ENCODE data around the gene TMEM186.

Gene TMEM186

GRCh38 chr16:8831450-8831849, 34.0 kb upstream of the TMEM186 start:
- Histone ChIP-seq H3K4me3 (ENCODE audit: low read length) (no peak overlapping the region), H3K9me3 (ENCODE audit: control insufficient read depth, insufficient read depth, low read length) (no peaks in the 10 kb centered on the region), H3K4me1 (ENCODE audit: control insufficient read depth, insufficient read depth, low read length) (peaks cover 7% of the 10 kb centered on the region), H3K27ac (ENCODE audit: low read length) (peak overlapping the region; percentile 60), H3K36me3 (ENCODE audit: control insufficient read depth, insufficient read depth, low read length) (no peaks in the 10 kb centered on the region), H3K27me3 (ENCODE audit: control insufficient read depth, insufficient read depth, low read length) (no peaks in the 10 kb centered on the region)
- no CpG with 5 or more reads among the region's 9 CpGs for WGBS (ENCODE audit: insufficient coverage, insufficient read length)
- DNase-seq (ENCODE audit: low read depth, low spot score) = no peak

DNA sequence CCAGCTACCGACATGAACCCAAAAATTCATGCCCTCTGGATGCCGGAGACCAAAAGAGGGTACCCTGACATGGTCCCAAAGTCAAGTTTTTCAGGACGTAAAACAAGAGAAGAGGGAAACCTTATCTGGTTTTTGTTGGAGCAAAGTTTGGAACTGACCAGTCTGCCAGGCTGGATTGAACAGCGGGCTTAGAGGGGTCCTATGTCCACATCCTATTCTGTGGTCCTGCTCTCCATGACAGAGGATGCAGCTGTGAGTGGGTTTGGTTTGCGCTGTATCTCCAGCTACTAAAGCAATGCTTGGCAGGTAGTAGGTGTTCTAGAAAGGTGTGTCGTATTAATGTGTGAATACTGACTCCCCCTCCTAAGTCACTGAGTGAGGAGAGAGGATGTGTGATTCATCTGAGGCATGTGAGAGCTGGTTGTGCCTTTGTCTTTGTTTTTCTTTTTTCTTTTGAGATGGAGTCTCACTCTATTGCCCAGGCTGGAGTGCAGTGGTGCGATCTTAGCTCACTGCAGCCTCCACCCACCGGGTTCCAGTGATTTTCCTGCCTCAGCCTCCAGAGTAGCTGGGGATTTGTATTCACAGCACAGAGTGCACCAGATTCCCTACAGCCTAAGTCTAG, 31.2 kb upstream of the TMEM186 start:
- H3K9me3 ChIP-seq (ENCODE audit: control insufficient read depth, insufficient read depth, low read length) = no peaks in the 10 kb centered on the region
- no peaks in the 10 kb centered on the region for H3K27me3 ChIP-seq (ENCODE audit: control insufficient read depth, insufficient read depth, low read length)
- H3K27ac ChIP-seq (ENCODE audit: low read length) = no peak overlapping the region
- no CpG with 5 or more reads among the region's 8 CpGs for whole genome bisulfite sequencing (ENCODE audit: insufficient coverage, insufficient read length)
- H3K36me3 ChIP-seq (ENCODE audit: control insufficient read depth, insufficient read depth, low read length) = no peaks in the 10 kb centered on the region
- H3K4me3 ChIP-seq (ENCODE audit: low read length) = no peak overlapping the region
- DNase-seq (ENCODE audit: low read depth, low spot score) = no peak
- H3K4me1 ChIP-seq (ENCODE audit: control insufficient read depth, insufficient read depth, low read length) = peaks cover 7% of the 10 kb centered on the region

DNA sequence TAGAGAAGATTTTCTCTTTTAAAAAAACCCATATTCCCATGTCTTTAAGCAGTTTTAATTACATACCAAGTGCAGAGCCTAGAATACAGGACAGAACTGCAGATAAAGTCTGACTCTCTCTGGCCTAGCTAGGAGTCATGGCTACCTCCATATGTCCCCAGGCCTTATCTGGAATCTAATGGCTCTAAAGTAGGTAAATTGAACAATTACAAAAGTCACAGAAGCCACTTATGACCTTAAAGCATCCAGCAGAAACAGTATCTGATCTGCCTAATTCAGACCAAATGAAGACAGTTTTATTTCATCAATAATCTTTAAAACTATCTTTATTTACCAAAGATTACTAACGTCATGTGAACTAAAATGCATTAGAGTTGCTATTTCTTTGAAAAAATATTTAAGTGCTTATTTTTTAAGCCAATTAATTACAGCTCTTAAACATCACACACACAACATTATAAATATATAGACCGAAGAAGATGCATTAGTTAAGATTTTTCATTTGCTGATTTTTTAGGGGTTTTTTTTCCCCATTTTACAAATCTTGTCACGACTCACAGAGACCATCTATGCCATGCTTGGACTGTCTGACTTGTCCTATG, 28.9 kb upstream of the TMEM186 start:
- H3K36me3 ChIP-seq (ENCODE audit: control insufficient read depth, insufficient read depth, low read length) = no peaks in the 10 kb centered on the region
- H3K27ac ChIP-seq (ENCODE audit: low read length) = no peak overlapping the region

GRCh38 chr16:8822403-8822802, 25.0 kb upstream of the TMEM186 start:
- Histone ChIP-seq H3K4me1 (ENCODE audit: control insufficient read depth, insufficient read depth, low read length) (no peaks in the 10 kb centered on the region), H3K4me3 (ENCODE audit: low read length) (no peak overlapping the region), H3K27ac (ENCODE audit: low read length) (no peak overlapping the region), H3K27me3 (ENCODE audit: control insufficient read depth, insufficient read depth, low read length) (no peaks in the 10 kb centered on the region), H3K9me3 (ENCODE audit: control insufficient read depth, insufficient read depth, low read length) (no peaks in the 10 kb centered on the region), H3K36me3 (ENCODE audit: control insufficient read depth, insufficient read depth, low read length) (peaks cover 5% of the 10 kb centered on the region; the same call in 1 of the 2 replicates)
- no CpG with 5 or more reads among the region's 3 CpGs for WGBS (ENCODE audit: insufficient coverage, insufficient read length)
- DNase-seq (ENCODE audit: low read depth, low spot score) = no peak

More for the DNA sequence above, 28.9 kb upstream of the TMEM186 start:
- no CpG with 5 or more reads among the region's 3 CpGs for WGBS (ENCODE audit: insufficient coverage, insufficient read length)
- DNase-seq (ENCODE audit: low read depth, low spot score) = no peak
- no peak overlapping the region for H3K4me3 ChIP-seq (ENCODE audit: low read length)
- H3K4me1 ChIP-seq (ENCODE audit: control insufficient read depth, insufficient read depth, low read length) = peaks cover under 1% of the 10 kb centered on the region; the same call in 1 of the 2 replicates
- no peaks in the 10 kb centered on the region for H3K27me3 ChIP-seq (ENCODE audit: control insufficient read depth, insufficient read depth, low read length)
- H3K9me3 ChIP-seq (ENCODE audit: control insufficient read depth, insufficient read depth, low read length) = no peaks in the 10 kb centered on the region

DNA sequence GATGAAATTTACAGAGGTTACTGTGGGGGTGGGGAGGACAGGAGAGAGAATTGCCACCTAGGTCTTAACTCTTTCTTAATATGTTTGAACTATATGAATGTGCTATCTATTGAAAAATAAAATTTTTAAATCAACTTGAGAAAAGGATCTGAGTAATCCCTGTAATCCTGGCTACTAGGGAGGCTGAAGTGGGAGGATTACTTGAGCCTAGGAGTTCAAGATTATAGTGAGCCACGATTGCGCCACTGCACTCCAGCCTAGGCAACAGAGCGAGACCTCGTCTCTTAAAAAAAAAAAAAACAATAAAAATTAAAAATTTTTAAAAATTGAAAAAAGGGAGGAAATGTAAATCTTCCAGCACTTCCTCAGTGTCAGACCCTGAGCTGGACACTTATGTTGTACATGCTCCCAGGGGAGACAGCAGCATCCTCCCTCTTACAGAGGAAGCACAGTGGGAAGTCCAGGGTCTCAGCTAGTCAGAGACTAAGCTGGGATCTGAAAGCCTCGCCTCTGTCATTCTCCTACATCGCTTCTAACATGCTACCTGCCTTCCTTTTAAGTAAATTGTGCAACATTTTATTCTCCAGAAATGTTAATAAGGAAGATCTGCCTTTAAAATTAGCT, 22.1 kb upstream of the TMEM186 start:
- H3K27ac ChIP-seq (ENCODE audit: low read length) = no peak overlapping the region
- WGBS (ENCODE audit: insufficient coverage, insufficient read length) = no CpG with 5 or more reads among the region's 6 CpGs
- H3K4me3 ChIP-seq (ENCODE audit: low read length) = no peak overlapping the region
- H3K4me1 ChIP-seq (ENCODE audit: control insufficient read depth, insufficient read depth, low read length) = no peaks in the 10 kb centered on the region
- peaks cover 10% of the 10 kb centered on the region; the same call in 1 of the 2 replicates for H3K36me3 ChIP-seq (ENCODE audit: control insufficient read depth, insufficient read depth, low read length)
- no peaks in the 10 kb centered on the region for H3K9me3 ChIP-seq (ENCODE audit: control insufficient read depth, insufficient read depth, low read length)
- DNase-seq (ENCODE audit: low read depth, low spot score) = no peak
- no peaks in the 10 kb centered on the region for H3K27me3 ChIP-seq (ENCODE audit: control insufficient read depth, insufficient read depth, low read length)

- Histone ChIP-seq H3K4me1 (ENCODE audit: control insufficient read depth, insufficient read depth, low read length) (no peaks in the 10 kb centered on the region), H3K27me3 (ENCODE audit: control insufficient read depth, insufficient read depth, low read length) (no peaks in the 10 kb centered on the region), H3K36me3 (ENCODE audit: control insufficient read depth, insufficient read depth, low read length) (peaks cover 18% of the 10 kb centered on the region), H3K27ac (ENCODE audit: low read length) (no peak overlapping the region), H3K4me3 (ENCODE audit: low read length) (no peak overlapping the region), H3K9me3 (ENCODE audit: control insufficient read depth, insufficient read depth, low read length) (no peaks in the 10 kb centered on the region)
- WGBS (ENCODE audit: insufficient coverage, insufficient read length) = no CpG with 5 or more reads among the region's 10 CpGs
- DNase-seq (ENCODE audit: low read depth, low spot score) = no peak
Measured at GRCh38 chr16:8818504-8819270, 21.2 kb upstream of the TMEM186 start.

DNA sequence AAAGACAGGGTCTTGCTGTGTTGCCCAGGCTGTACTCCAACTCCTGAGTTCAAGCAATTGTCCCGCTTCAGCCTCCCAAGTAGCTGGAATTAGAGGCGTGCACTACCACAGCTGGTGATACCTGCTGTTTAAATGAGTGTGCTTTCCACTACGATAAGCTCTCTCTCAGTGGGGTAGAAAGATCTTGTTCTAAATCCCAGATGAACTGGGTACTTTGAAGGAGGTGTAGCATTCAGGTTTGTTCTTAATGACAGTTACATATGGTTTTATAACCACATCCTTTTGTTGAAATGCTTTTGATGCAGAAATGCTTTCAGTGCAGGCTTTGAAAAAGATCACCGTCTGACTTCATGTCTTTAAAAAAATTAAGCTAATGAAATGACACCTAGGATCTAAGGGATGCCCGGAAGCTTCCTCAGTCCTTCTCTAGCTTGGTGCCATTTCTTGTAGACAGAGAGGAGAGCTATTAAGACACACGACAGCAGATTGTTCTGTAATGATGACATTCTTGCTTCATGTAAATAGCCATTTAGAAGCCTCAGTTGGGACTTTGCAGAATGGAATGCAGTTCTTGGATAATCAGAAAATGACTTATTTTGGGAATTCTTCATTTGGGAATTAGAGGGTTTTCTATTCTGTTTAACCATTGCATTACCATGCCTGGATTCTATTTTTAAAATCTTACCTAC, 19.7 kb upstream of the TMEM186 start:
- Histone ChIP-seq H3K27ac (ENCODE audit: low read length) (no peak overlapping the region), H3K4me1 (ENCODE audit: control insufficient read depth, insufficient read depth, low read length) (no peaks in the 10 kb centered on the region), H3K36me3 (ENCODE audit: control insufficient read depth, insufficient read depth, low read length) (peaks cover 28% of the 10 kb centered on the region), H3K4me3 (ENCODE audit: low read length) (no peak overlapping the region), H3K9me3 (ENCODE audit: control insufficient read depth, insufficient read depth, low read length) (no peaks in the 10 kb centered on the region), H3K27me3 (ENCODE audit: control insufficient read depth, insufficient read depth, low read length) (no peaks in the 10 kb centered on the region)
- no CpG with 5 or more reads among the region's 6 CpGs for WGBS (ENCODE audit: insufficient coverage, insufficient read length)
- no peak for DNase-seq (ENCODE audit: low read depth, low spot score)

GRCh38 chr16:8814095-8814806, 16.8 kb upstream of the TMEM186 start:
- Histone ChIP-seq H3K4me1 (ENCODE audit: control insufficient read depth, insufficient read depth, low read length) (no peaks in the 10 kb centered on the region), H3K4me3 (ENCODE audit: low read length) (no peak overlapping the region), H3K9me3 (ENCODE audit: control insufficient read depth, insufficient read depth, low read length) (no peaks in the 10 kb centered on the region), H3K27ac (ENCODE audit: low read length) (no peak overlapping the region), H3K36me3 (ENCODE audit: control insufficient read depth, insufficient read depth, low read length) (peaks cover 35% of the 10 kb centered on the region), H3K27me3 (ENCODE audit: control insufficient read depth, insufficient read depth, low read length) (no peaks in the 10 kb centered on the region)
- WGBS (ENCODE audit: insufficient coverage, insufficient read length) = no CpG with 5 or more reads among the region's 14 CpGs
- no peak for DNase-seq (ENCODE audit: low read depth, low spot score)

DNA sequence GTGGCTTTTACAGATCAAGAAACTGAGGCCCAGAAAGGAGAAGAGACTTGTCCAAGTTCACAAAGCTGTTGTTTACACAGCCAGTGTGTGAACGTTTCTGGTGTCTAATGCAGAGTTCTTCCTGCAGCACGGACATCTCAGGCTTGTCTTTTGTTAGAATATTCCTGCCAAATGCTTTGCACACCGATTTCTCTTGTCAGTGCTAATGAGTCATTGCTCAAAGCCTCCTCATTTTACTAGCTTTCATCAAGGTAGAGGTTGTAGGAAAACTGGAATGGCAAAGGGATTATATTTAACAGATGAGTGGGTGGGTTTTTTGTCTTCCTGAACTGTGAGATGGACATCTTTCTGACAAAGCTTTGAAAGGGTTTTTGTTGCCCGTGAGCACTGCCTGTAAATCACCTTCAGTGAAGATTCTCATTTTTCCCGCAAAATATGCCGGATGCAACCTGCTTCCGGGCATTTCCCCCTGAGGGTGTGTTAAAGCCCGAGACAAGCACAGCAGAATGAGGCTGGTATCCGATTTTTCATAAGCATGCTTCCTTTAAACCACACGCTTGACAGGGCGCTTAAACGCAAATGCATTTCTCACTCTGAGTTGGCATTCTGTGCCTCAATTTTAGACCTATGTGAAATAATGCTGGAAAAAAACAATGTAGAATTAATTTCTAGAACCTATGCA, 14.9 kb upstream of the TMEM186 start:
- Histone ChIP-seq H3K4me3 (ENCODE audit: low read length) (no peak overlapping the region), H3K4me1 (ENCODE audit: control insufficient read depth, insufficient read depth, low read length) (no peaks in the 10 kb centered on the region), H3K36me3 (ENCODE audit: control insufficient read depth, insufficient read depth, low read length) (peaks cover 48% of the 10 kb centered on the region), H3K27ac (ENCODE audit: low read length) (no peak overlapping the region), H3K27me3 (ENCODE audit: control insufficient read depth, insufficient read depth, low read length) (no peaks in the 10 kb centered on the region), H3K9me3 (ENCODE audit: control insufficient read depth, insufficient read depth, low read length) (no peaks in the 10 kb centered on the region)
- no peak for DNase-seq (ENCODE audit: low read depth, low spot score)
- WGBS (ENCODE audit: insufficient coverage, insufficient read length) = no CpG with 5 or more reads among the region's 12 CpGs
